SK-N-SH (cell line): ENCODE data around the gene ASB8.

Experiments used
- FOXM1 ChIP-seq: IDR thresholded peaks from 2 replicates; pipeline ENCODE4 v1.4.0; 2012; ENCODE audit warnings: low read depth, mild to moderate bottlenecking
- POLR2AphosphoS5 ChIP-seq: IDR thresholded peaks from 2 replicates; pipeline ENCODE4 v1.6.1; 2012; ENCODE audit warnings: low read depth, low read length
- RAD21 ChIP-seq: IDR thresholded peaks from 2 replicates; pipeline ENCODE4 v1.6.1; 2012; ENCODE audit warnings: mild to moderate bottlenecking, low read length
- RFX5 ChIP-seq: IDR thresholded peaks from 2 replicates; pipeline ENCODE4 v1.6.1; 2012; ENCODE audit warnings: mild to moderate bottlenecking, improper control_type of control experiment, low read length
- SIN3A ChIP-seq: IDR thresholded peaks from 2 replicates; pipeline ENCODE4 v1.6.1; 2012; ENCODE audit warnings: low read depth, mild to moderate bottlenecking, low read length, moderate library complexity, borderline replicate concordance
- TCF12 ChIP-seq: IDR thresholded peaks from 2 replicates; pipeline ENCODE4 v1.4.0; 2012
- YY1 ChIP-seq: IDR thresholded peaks from 2 replicates; pipeline ENCODE4 v1.4.0; 2012; ENCODE audit warnings: low read depth, mild to moderate bottlenecking
- TF ChIP-seq, protein P1 (sequence below): IDR thresholded peaks from 2 replicates; pipeline ENCODE4 v1.4.0; 2012; ENCODE audit warnings: low read depth
- TF ChIP-seq, protein P2 (sequence below): fragments of 200-600 bp; sonication (generic); IDR thresholded peaks from 2 replicates; pipeline ENCODE4 v1.6.1; 2017; ENCODE audit warnings: antibody characterized with exemption, mild to moderate bottlenecking, moderate library complexity
- TF ChIP-seq, protein P3 (sequence below): IDR thresholded peaks from 2 replicates; pipeline ENCODE4 v1.6.1; 2012; ENCODE audit warnings: mild to moderate bottlenecking, low read depth, low read length, moderate library complexity
- TF ChIP-seq, protein P4 (sequence below): IDR thresholded peaks from 2 replicates; pipeline ENCODE4 v1.4.0; 2012; ENCODE audit warnings: low read depth, borderline replicate concordance
- TF ChIP-seq, protein P5 (sequence below): IDR thresholded peaks from 2 replicates; pipeline ENCODE4; 2012
- TF ChIP-seq, protein P6 (sequence below): fragments of 150-350 bp; IDR thresholded peaks from 2 replicates; pipeline ENCODE4 v1.6.1; 2017; ENCODE audit warnings: antibody characterized with exemption, low read length, low read depth, borderline replicate concordance

DNA sequence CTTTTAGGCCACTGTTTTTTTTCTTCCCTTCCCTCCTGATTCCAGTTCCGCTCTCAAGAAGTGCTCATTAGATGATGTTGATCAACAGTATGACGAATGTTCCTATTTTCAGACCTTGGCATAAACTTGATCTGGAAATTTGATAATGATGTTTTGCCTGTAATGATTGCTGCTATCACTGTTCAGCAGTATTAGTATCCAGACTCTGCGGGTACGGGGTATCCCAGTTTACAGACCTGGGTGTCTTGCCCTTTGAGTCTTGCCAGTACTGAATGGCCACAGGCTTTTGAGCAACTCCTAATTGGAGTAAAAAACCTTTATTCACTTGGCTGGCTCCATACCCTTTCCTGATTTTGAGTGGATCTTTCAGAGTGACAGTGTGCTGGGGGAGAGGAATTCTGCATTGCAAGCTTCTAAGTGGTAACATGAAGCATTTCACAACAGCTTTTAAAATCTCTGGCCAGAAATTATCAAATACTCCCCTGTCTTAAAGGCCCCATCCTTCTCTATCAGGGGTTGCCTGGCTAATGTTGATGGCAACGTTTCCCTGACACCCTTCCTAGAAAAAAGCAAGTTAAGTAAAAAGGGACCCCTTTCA lies 5.9 kb upstream of the ASB8 start:
- TF ChIP-seq TCF12, result no peak
- TF ChIP-seq, protein P1, sequence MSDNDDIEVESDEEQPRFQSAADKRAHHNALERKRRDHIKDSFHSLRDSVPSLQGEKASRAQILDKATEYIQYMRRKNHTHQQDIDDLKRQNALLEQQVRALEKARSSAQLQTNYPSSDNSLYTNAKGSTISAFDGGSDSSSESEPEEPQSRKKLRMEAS, result no peak
- TF ChIP-seq, protein P2, sequence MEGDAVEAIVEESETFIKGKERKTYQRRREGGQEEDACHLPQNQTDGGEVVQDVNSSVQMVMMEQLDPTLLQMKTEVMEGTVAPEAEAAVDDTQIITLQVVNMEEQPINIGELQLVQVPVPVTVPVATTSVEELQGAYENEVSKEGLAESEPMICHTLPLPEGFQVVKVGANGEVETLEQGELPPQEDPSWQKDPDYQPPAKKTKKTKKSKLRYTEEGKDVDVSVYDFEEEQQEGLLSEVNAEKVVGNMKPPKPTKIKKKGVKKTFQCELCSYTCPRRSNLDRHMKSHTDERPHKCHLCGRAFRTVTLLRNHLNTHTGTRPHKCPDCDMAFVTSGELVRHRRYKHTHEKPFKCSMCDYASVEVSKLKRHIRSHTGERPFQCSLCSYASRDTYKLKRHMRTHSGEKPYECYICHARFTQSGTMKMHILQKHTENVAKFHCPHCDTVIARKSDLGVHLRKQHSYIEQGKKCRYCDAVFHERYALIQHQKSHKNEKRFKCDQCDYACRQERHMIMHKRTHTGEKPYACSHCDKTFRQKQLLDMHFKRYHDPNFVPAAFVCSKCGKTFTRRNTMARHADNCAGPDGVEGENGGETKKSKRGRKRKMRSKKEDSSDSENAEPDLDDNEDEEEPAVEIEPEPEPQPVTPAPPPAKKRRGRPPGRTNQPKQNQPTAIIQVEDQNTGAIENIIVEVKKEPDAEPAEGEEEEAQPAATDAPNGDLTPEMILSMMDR, result no peak
- TF ChIP-seq, protein P3, sequence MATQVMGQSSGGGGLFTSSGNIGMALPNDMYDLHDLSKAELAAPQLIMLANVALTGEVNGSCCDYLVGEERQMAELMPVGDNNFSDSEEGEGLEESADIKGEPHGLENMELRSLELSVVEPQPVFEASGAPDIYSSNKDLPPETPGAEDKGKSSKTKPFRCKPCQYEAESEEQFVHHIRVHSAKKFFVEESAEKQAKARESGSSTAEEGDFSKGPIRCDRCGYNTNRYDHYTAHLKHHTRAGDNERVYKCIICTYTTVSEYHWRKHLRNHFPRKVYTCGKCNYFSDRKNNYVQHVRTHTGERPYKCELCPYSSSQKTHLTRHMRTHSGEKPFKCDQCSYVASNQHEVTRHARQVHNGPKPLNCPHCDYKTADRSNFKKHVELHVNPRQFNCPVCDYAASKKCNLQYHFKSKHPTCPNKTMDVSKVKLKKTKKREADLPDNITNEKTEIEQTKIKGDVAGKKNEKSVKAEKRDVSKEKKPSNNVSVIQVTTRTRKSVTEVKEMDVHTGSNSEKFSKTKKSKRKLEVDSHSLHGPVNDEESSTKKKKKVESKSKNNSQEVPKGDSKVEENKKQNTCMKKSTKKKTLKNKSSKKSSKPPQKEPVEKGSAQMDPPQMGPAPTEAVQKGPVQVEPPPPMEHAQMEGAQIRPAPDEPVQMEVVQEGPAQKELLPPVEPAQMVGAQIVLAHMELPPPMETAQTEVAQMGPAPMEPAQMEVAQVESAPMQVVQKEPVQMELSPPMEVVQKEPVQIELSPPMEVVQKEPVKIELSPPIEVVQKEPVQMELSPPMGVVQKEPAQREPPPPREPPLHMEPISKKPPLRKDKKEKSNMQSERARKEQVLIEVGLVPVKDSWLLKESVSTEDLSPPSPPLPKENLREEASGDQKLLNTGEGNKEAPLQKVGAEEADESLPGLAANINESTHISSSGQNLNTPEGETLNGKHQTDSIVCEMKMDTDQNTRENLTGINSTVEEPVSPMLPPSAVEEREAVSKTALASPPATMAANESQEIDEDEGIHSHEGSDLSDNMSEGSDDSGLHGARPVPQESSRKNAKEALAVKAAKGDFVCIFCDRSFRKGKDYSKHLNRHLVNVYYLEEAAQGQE, result no peak
- TF ChIP-seq RAD21, result no peak
- no peak for TF ChIP-seq FOXM1
- no peak for TF ChIP-seq POLR2AphosphoS5
- TF ChIP-seq, protein P4, sequence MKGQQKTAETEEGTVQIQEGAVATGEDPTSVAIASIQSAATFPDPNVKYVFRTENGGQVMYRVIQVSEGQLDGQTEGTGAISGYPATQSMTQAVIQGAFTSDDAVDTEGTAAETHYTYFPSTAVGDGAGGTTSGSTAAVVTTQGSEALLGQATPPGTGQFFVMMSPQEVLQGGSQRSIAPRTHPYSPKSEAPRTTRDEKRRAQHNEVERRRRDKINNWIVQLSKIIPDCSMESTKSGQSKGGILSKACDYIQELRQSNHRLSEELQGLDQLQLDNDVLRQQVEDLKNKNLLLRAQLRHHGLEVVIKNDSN, result no peak
- no peak for TF ChIP-seq YY1
- TF ChIP-seq, protein P5, sequence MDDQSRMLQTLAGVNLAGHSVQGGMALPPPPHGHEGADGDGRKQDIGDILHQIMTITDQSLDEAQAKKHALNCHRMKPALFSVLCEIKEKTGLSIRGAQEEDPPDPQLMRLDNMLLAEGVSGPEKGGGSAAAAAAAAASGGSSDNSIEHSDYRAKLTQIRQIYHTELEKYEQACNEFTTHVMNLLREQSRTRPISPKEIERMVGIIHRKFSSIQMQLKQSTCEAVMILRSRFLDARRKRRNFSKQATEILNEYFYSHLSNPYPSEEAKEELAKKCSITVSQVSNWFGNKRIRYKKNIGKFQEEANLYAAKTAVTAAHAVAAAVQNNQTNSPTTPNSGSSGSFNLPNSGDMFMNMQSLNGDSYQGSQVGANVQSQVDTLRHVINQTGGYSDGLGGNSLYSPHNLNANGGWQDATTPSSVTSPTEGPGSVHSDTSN, result no peak
- no peak for TF ChIP-seq SIN3A
- no peak for TF ChIP-seq RFX5
- TF ChIP-seq, protein P6, sequence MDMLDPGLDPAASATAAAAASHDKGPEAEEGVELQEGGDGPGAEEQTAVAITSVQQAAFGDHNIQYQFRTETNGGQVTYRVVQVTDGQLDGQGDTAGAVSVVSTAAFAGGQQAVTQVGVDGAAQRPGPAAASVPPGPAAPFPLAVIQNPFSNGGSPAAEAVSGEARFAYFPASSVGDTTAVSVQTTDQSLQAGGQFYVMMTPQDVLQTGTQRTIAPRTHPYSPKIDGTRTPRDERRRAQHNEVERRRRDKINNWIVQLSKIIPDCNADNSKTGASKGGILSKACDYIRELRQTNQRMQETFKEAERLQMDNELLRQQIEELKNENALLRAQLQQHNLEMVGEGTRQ, result no peak
